ENCODE results near the gene PEX10. TPM values are rescaled to one million over a fixed set of nuclear protein-coding genes. Genes with fewer than 3 reads are reported as not detected.

The PEX10 gene
- total RNA-seq, 1 experiment from 2014 or later, result 21.9 TPM

- Mint-ChIP-seq H3K27me3 (ENCODE audit: insufficient read depth, unreplicated experiment) (peaks cover 4% of the 10 kb centered on the region), H3K27ac (ENCODE audit: unreplicated experiment) (no peak overlapping the region), H3K36me3 (ENCODE audit: insufficient read depth, unreplicated experiment) (no peaks in the 10 kb centered on the region), H3K9me3 (ENCODE audit: unreplicated experiment) (no peaks in the 10 kb centered on the region), H3K4me1 (ENCODE audit: low read depth, unreplicated experiment) (no peaks in the 10 kb centered on the region), H3K4me3 (ENCODE audit: unreplicated experiment) (no peak overlapping the region)
- no TSS peak for BruUV-seq (replicated peaks)
- intact Hi-C loops (cut with micrococcal nuclease; ENCODE audit: unreplicated experiment), result no loop called here
- Histone ChIP-seq H3K4me1 (no peaks in the 10 kb centered on the region), H3K4me3 (ENCODE audit: low read depth, low read length) (no peak overlapping the region), H3K36me3 (ENCODE audit: control insufficient read depth, insufficient read depth, low read length) (no peaks in the 10 kb centered on the region), H3K9me3 (no peaks in the 10 kb centered on the region), H3K27me3 (replicated peaks; ENCODE audit: control insufficient read depth, insufficient read depth, low read length) (no peaks in the 10 kb centered on the region; the same call in 1 of the 2 replicates)
- TF ChIP-seq CTCF (IDR thresholded peaks at IDR 0.05; ENCODE audit: insufficient read depth in 1 of 2, low read depth in 1 of 2, low read length in 1 of 2, severe bottlenecking in 1 of 2, unreplicated experiment in 1 of 2), result no peak
- CTCF ChIA-PET, result no interaction called here
- POLR2A ChIA-PET, result no interaction called here
- no peak for DNase-seq
Observed at GRCh38 chr1:2448098-2448445, 35.7 kb upstream of the PEX10 start.

GRCh38 chr1:2447276-2448097 lies 35.1 kb upstream of the PEX10 start:
- H3K4me3 Mint-ChIP-seq (ENCODE audit: unreplicated experiment), result no peak overlapping the region
- no peak for TF ChIP-seq CTCF (IDR thresholded peaks at IDR 0.05; ENCODE audit: insufficient read depth in 1 of 2, low read depth in 1 of 2, low read length in 1 of 2, severe bottlenecking in 1 of 2, unreplicated experiment in 1 of 2)
- Histone ChIP-seq H3K4me1 (no peaks in the 10 kb centered on the region), H3K9me3 (no peaks in the 10 kb centered on the region), H3K4me3 (ENCODE audit: low read depth, low read length) (no peak overlapping the region), H3K27me3 (replicated peaks; ENCODE audit: control insufficient read depth, insufficient read depth, low read length) (peaks cover 2% of the 10 kb centered on the region), H3K36me3 (ENCODE audit: control insufficient read depth, insufficient read depth, low read length) (no peaks in the 10 kb centered on the region)
- H3K27me3 Mint-ChIP-seq (ENCODE audit: insufficient read depth, unreplicated experiment), result peaks cover 4% of the 10 kb centered on the region
- H3K9me3 Mint-ChIP-seq (ENCODE audit: unreplicated experiment), result no peaks in the 10 kb centered on the region
- ChIA-PET POLR2A (no interaction called here), CTCF (no interaction called here)
- H3K27ac Mint-ChIP-seq (ENCODE audit: unreplicated experiment), result no peak overlapping the region
- H3K36me3 Mint-ChIP-seq (ENCODE audit: insufficient read depth, unreplicated experiment), result no peaks in the 10 kb centered on the region
- intact Hi-C loops (cut with micrococcal nuclease; ENCODE audit: unreplicated experiment), result no loop called here
- DNase-seq, result no peak
- H3K4me1 Mint-ChIP-seq (ENCODE audit: low read depth, unreplicated experiment), result no peaks in the 10 kb centered on the region
- BruUV-seq (replicated peaks), result no TSS peak

GRCh38 chr1:2446861-2447260 lies 34.5 kb upstream of the PEX10 start:
- no peak overlapping the region for H3K4me3 ChIP-seq (ENCODE audit: low read depth, low read length)
- no peak for TF ChIP-seq CTCF (IDR thresholded peaks at IDR 0.05; ENCODE audit: insufficient read depth in 1 of 2, low read depth in 1 of 2, low read length in 1 of 2, severe bottlenecking in 1 of 2, unreplicated experiment in 1 of 2)
- CTCF ChIA-PET, result no interaction called here

More at GRCh38 chr1:2446861-2447260, 34.5 kb upstream of the PEX10 start:
- H3K4me1 Mint-ChIP-seq (ENCODE audit: low read depth, unreplicated experiment), result no peaks in the 10 kb centered on the region
- H3K27me3 ChIP-seq (replicated peaks; ENCODE audit: control insufficient read depth, insufficient read depth, low read length), result peaks cover 3% of the 10 kb centered on the region
- peaks cover 4% of the 10 kb centered on the region for H3K27me3 Mint-ChIP-seq (ENCODE audit: insufficient read depth, unreplicated experiment)
- POLR2A ChIA-PET, result no interaction called here
- H3K9me3 Mint-ChIP-seq (ENCODE audit: unreplicated experiment), result no peaks in the 10 kb centered on the region
- no peaks in the 10 kb centered on the region for H3K4me1 ChIP-seq
- no peaks in the 10 kb centered on the region for H3K36me3 Mint-ChIP-seq (ENCODE audit: insufficient read depth, unreplicated experiment)
- no peaks in the 10 kb centered on the region for H3K36me3 ChIP-seq (ENCODE audit: control insufficient read depth, insufficient read depth, low read length)
- no peak overlapping the region for H3K27ac Mint-ChIP-seq (ENCODE audit: unreplicated experiment)
- intact Hi-C loops (cut with micrococcal nuclease; ENCODE audit: unreplicated experiment), result no loop called here
- DNase-seq, result no peak
- BruUV-seq (replicated peaks), result no TSS peak
- no peaks in the 10 kb centered on the region for H3K9me3 ChIP-seq
- H3K4me3 Mint-ChIP-seq (ENCODE audit: unreplicated experiment), result no peak overlapping the region
